Gastroesophageal sphincter (tissue), 4 donors: Measurements from ENCODE around the gene LMO2. TPM values are rescaled to one million over a fixed set of nuclear protein-coding genes. Genes with fewer than 3 reads are reported as not detected.

Experiments
- ATAC-seq: fragments of 150-250 bp; one replicate; pipeline ENCODE4 v1.9.1; 2016; ENCODE audit warnings: mild to moderate bottlenecking, moderate library complexity
- H3K27ac ChIP-seq, 4 donors: fragments of 200-600 bp; sonication (generic) in 3 of 4; 1 replicate in 3 of 4; 2 replicates in 1 of 4; pipeline ENCODE4 v1.5.1; 2016 to 2019
- H3K27me3 ChIP-seq: fragments of 200-600 bp; sonication (generic); one replicate; pipeline ENCODE4 v1.5.1; 2019
- H3K36me3 ChIP-seq, 2 donors: fragments of 200-600 bp; sonication (generic); one replicate each; pipeline ENCODE4 v1.5.1; 2019; ENCODE audit warnings: control low read depth in 1 of 2
- H3K4me1 ChIP-seq, 3 donors: fragments of 200-600 bp; sonication (generic); 1 replicate in 2 of 3; 2 replicates in 1 of 3; pipeline ENCODE4 v1.5.1; 2016 to 2019; ENCODE audit warnings: control low read depth in 2 of 3
- H3K4me3 ChIP-seq, 2 donors: fragments of 200-600 bp; sonication (generic); one replicate each; pipeline ENCODE4 v1.5.1; 2019; ENCODE audit warnings: mild to moderate bottlenecking in 1 of 2, moderate library complexity in 1 of 2
- H3K9me3 ChIP-seq, 3 donors: fragments of 200-600 bp; sonication (generic); one replicate each; pipeline ENCODE4 v1.5.1; 2017 to 2019; ENCODE audit warnings: control low read depth in 2 of 3
- EP300 ChIP-seq: sonication (generic); formaldehyde crosslinking; IDR thresholded peaks from one replicate; pipeline ENCODE4 v1.6.1; 2017; ENCODE audit warnings: antibody characterized with exemption, mild to moderate bottlenecking
- POLR2A ChIP-seq, 2 donors: fragments of 450-650 bp; IDR thresholded peaks; one replicate each; pipeline ENCODE4 v1.6.1; 2017; ENCODE audit warnings: antibody characterized with exemption in 2 of 2, mild to moderate bottlenecking in 2 of 2, moderate library complexity in 1 of 2
- POLR2AphosphoS5 ChIP-seq: sonication (generic); formaldehyde crosslinking; IDR thresholded peaks from one replicate; pipeline ENCODE4 v1.6.1; 2017; ENCODE audit warnings: antibody characterized with exemption
- WGBS, 2 donors: methylation state at CpG; one replicate each; pipeline ENCODE4 v1.1.5; 2018; ENCODE audit warnings: low coverage in 1 of 2; 5-methylcytosine and 5-hydroxymethylcytosine counted together
- total RNA-seq, 4 donors: library from RNA; depleted of rRNA; stranded (reverse); fragments of >200 nt; gene quantifications; one replicate each; pipeline ENCODE4 v1.1.0, GENCODE V29; 2016
- TF ChIP-seq, protein P1 (sequence below), 4 experiments: fragments of 200-600 bp in 2 of 4; fragments of 450-650 bp in 2 of 4; sonication (generic) in 1 of 4; IDR thresholded peaks; one replicate each; pipeline ENCODE4 v1.5.1; 2017 to 2019; ENCODE audit warnings: antibody characterized with exemption in 4 of 4, mild to moderate bottlenecking in 2 of 4, moderate library complexity in 2 of 4

The LMO2 gene
- total RNA-seq, 4 donors from 2014 or later: 7.0 to 24.2 (median 14.8) TPM

DNA sequence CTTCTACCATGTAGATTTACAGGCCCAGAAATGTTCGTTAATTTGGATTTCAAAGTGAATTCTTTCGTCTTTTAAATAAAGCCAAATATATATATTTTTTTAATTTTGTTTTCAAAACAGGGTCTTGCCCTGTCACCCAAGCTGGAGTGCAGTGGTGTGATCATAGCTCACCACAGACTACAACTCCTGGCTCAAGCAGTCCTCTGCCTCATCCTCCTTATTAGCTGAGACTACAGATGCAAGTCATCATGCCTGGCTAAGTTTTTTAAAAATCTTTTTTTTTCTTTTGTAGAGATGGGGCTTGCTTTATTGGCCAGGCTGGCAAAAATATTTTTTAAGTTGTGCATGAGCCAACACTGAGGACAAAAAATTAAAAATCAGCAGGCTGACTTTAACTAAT, 5.0 kb upstream of the LMO2 start:
- TF ChIP-seq POLR2AphosphoS5 (no peak), POLR2A (IDR thresholded peaks at IDR 0.05) (no peak), EP300 (no peak)
- TF ChIP-seq, protein P1, sequence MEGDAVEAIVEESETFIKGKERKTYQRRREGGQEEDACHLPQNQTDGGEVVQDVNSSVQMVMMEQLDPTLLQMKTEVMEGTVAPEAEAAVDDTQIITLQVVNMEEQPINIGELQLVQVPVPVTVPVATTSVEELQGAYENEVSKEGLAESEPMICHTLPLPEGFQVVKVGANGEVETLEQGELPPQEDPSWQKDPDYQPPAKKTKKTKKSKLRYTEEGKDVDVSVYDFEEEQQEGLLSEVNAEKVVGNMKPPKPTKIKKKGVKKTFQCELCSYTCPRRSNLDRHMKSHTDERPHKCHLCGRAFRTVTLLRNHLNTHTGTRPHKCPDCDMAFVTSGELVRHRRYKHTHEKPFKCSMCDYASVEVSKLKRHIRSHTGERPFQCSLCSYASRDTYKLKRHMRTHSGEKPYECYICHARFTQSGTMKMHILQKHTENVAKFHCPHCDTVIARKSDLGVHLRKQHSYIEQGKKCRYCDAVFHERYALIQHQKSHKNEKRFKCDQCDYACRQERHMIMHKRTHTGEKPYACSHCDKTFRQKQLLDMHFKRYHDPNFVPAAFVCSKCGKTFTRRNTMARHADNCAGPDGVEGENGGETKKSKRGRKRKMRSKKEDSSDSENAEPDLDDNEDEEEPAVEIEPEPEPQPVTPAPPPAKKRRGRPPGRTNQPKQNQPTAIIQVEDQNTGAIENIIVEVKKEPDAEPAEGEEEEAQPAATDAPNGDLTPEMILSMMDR (IDR thresholded peaks at IDR 0.05): no peak
- H3K27ac ChIP-seq: no peak overlapping the region
- no peak for ATAC-seq

GRCh38 chr11:33895752-33896137, 3.9 kb upstream of the LMO2 start:
- Histone ChIP-seq H3K27ac (no peak overlapping the region), H3K9me3 (no peaks in the 10 kb centered on the region), H3K27me3 (no peaks in the 10 kb centered on the region), H3K4me3 (no peak overlapping the region), H3K4me1 (peaks cover 0 to 34% (median 10%) of the 10 kb centered on the region in 3 donors), H3K36me3 (no peaks in the 10 kb centered on the region)
- ATAC-seq: no peak
- 75 to 89% methylated on average over 2 of the region's 2 CpGs for WGBS, 2 donors
- no peak for TF ChIP-seq EP300
- TF ChIP-seq POLR2A (IDR thresholded peaks at IDR 0.05): no peak
- TF ChIP-seq POLR2AphosphoS5: no peak
- TF ChIP-seq, protein P1 (IDR thresholded peaks at IDR 0.05): no peak

More for the DNA sequence above, 5.0 kb upstream of the LMO2 start:
- Histone ChIP-seq H3K27me3 (peaks cover 5% of the 10 kb centered on the region), H3K9me3 (no peaks in the 10 kb centered on the region), H3K4me1 (peaks cover 0 to 34% (median 10%) of the 10 kb centered on the region in 3 donors), H3K36me3 (no peaks in the 10 kb centered on the region), H3K4me3 (no peak overlapping the region)
- WGBS, 2 donors: 87 to 88% methylated on average over 2 of the region's 2 CpGs

- Histone ChIP-seq H3K4me3 (no peak overlapping the region), H3K4me1 (peaks cover 0 to 22% (median 4%) of the 10 kb centered on the region in 3 donors), H3K36me3 (no peaks in the 10 kb centered on the region), H3K27me3 (no peaks in the 10 kb centered on the region), H3K27ac (no peak overlapping the region), H3K9me3 (no peaks in the 10 kb centered on the region)
- TF ChIP-seq, protein P1 (IDR thresholded peaks at IDR 0.05): no peak
- TF ChIP-seq POLR2AphosphoS5 (no peak), EP300 (no peak), POLR2A (IDR thresholded peaks at IDR 0.05) (no peak)
- 65 to 80% methylated on average over 4 of the region's 4 CpGs for WGBS, 2 donors
- no peak for ATAC-seq
Observed at GRCh38 chr11:33894398-33894746, 2.5 kb upstream of the LMO2 start.

- ATAC-seq: peak; percentile 36
- Histone ChIP-seq H3K4me1 (peaks cover 0 to 17% (median 3%) of the 10 kb centered on the region in 3 donors), H3K9me3 (no peaks in the 10 kb centered on the region), H3K4me3 (no peak overlapping the region), H3K36me3 (no peaks in the 10 kb centered on the region), H3K27ac (peak overlapping the region in 1 of 4 donors; percentile 7), H3K27me3 (no peaks in the 10 kb centered on the region)
- 80 to 84% methylated on average over 9 to 13 of the region's 14 CpGs for WGBS, 2 donors
- no peak for TF ChIP-seq EP300
- no peak for TF ChIP-seq POLR2A (IDR thresholded peaks at IDR 0.05)
- TF ChIP-seq, protein P1 (IDR thresholded peaks at IDR 0.05): no peak
- no peak for TF ChIP-seq POLR2AphosphoS5
Observed at GRCh38 chr11:33893711-33894397, 2.0 kb upstream of the LMO2 start.

GRCh38 chr11:33892906-33893594, 1.2 kb upstream of the LMO2 start:
- no peak for ATAC-seq
- no peak for TF ChIP-seq POLR2A (IDR thresholded peaks at IDR 0.05)
- TF ChIP-seq, protein P1 (IDR thresholded peaks at IDR 0.05): no peak
- no peaks in the 10 kb centered on the region for H3K9me3 ChIP-seq
- WGBS, 2 donors: 76 to 86% methylated on average over 4 to 7 of the region's 11 CpGs
- H3K27me3 ChIP-seq: no peaks in the 10 kb centered on the region
- H3K36me3 ChIP-seq: no peaks in the 10 kb centered on the region
- no peak overlapping the region for H3K27ac ChIP-seq
- H3K4me3 ChIP-seq: no peak overlapping the region
- peaks cover 0 to 9% (median 0%) of the 10 kb centered on the region in 3 donors for H3K4me1 ChIP-seq
